IMR-90 (cell line): Measurements from ENCODE around the gene MT1H.

Experiments used
- MAZ ChIP-seq: IDR thresholded peaks from 2 replicates; pipeline ENCODE4 v1.6.1; 2012; ENCODE audit warnings: low read depth, mild to moderate bottlenecking, low read length, improper control_type of control experiment, moderate library complexity, borderline replicate concordance
- MXI1 ChIP-seq: IDR thresholded peaks from 2 replicates; pipeline ENCODE4 v1.6.1; 2012; ENCODE audit warnings: low read depth, mild to moderate bottlenecking, low read length, moderate library complexity, borderline replicate concordance
- POLR2A ChIP-seq: IDR thresholded peaks from 2 replicates; pipeline ENCODE4 v1.6.1; 2012; ENCODE audit warnings: mild to moderate bottlenecking, low read depth, low read length
- RAD21 ChIP-seq: IDR thresholded peaks from 2 replicates; pipeline ENCODE4 v1.6.1; 2012; ENCODE audit warnings: low read length, improper control_type of control experiment
- RCOR1 ChIP-seq: IDR thresholded peaks from 2 replicates; pipeline ENCODE4 v1.6.1; 2012; ENCODE audit warnings: mild to moderate bottlenecking, low read length, improper control_type of control experiment; ENCODE audit not compliant: insufficient replicate concordance
- SMC3 ChIP-seq: fragments of 150-350 bp; IDR thresholded peaks from 2 replicates; pipeline ENCODE4 v1.6.1; 2016; ENCODE audit warnings: low read depth, mild to moderate bottlenecking, antibody characterized with exemption, low read length, moderate library complexity
- TF ChIP-seq, protein P1 (sequence below): conservative IDR thresholded peaks from 2 replicates; pipeline ENCODE4 v1.5.1; 2012; ENCODE audit warnings: mild to moderate bottlenecking, low read depth, low read length, improper control_type of control experiment

DNA sequence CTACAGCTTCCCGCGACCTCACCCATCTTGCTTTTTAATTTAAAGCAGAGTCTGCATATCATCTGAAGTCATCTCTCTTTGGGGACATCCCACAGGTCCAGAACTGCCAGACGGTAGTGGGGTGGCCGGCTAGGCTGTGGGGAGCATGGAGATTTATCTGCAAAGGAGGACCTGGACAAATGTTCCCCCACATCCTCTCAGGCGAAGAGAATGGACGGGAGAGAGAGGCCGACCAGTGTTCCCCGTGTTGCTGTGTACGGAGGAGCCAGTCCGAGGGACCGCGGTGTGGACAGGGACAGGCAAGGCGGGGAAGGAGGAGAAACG lies 37.8 kb upstream of the MT1H start:
- TF ChIP-seq, protein P1, sequence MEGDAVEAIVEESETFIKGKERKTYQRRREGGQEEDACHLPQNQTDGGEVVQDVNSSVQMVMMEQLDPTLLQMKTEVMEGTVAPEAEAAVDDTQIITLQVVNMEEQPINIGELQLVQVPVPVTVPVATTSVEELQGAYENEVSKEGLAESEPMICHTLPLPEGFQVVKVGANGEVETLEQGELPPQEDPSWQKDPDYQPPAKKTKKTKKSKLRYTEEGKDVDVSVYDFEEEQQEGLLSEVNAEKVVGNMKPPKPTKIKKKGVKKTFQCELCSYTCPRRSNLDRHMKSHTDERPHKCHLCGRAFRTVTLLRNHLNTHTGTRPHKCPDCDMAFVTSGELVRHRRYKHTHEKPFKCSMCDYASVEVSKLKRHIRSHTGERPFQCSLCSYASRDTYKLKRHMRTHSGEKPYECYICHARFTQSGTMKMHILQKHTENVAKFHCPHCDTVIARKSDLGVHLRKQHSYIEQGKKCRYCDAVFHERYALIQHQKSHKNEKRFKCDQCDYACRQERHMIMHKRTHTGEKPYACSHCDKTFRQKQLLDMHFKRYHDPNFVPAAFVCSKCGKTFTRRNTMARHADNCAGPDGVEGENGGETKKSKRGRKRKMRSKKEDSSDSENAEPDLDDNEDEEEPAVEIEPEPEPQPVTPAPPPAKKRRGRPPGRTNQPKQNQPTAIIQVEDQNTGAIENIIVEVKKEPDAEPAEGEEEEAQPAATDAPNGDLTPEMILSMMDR, result no peak
- TF ChIP-seq MAZ (no peak), SMC3 (no peak), RAD21 (no peak), POLR2A (no peak), RCOR1 (no peak), MXI1 (no peak)
